Measurements from ENCODE around the gene ADARB1. TPM values are rescaled to one million over a fixed set of nuclear protein-coding genes. Genes with fewer than 3 reads are reported as not detected.

Gene ADARB1
- total RNA-seq, 2 donors from 2014 or later, result 8.7 to 9.3 TPM

- Histone ChIP-seq H3K4me1 (no peaks in the 10 kb centered on the region), H3K27ac (no peak overlapping the region), H3K9me3 (no peaks in the 10 kb centered on the region), H3K4me3 (no peak overlapping the region), H3K36me3 (no peaks in the 10 kb centered on the region), H3K9ac (ENCODE audit: low read depth in 2 of 2, low read length in 2 of 2) (no peak overlapping the region), H3K27me3 (no peaks in the 10 kb centered on the region)
- no peak for DNase-seq
- no peak for TF ChIP-seq CTCF (IDR thresholded peaks at IDR 0.05)
- intact Hi-C loops (cut with DNase I), result no loop called here
These were observed 17.4 kb downstream of the ADARB1 start for GRCh38 chr21:45091550-45092322.

- DNase-seq, result no peak
- no peak for TF ChIP-seq CTCF (IDR thresholded peaks at IDR 0.05)
- H3K36me3 ChIP-seq, result no peaks in the 10 kb centered on the region
- H3K4me1 ChIP-seq, result no peaks in the 10 kb centered on the region
- no peak overlapping the region for H3K27ac ChIP-seq
- H3K4me3 ChIP-seq, result no peak overlapping the region
- no peaks in the 10 kb centered on the region for H3K27me3 ChIP-seq
- H3K9me3 ChIP-seq, result no peaks in the 10 kb centered on the region
- intact Hi-C loops (cut with DNase I), result no loop called here
- H3K9ac ChIP-seq (ENCODE audit: low read depth in 2 of 2, low read length in 2 of 2), result no peak overlapping the region
These were observed 18.7 kb downstream of the ADARB1 start for GRCh38 chr21:45093035-45093532.

DNA sequence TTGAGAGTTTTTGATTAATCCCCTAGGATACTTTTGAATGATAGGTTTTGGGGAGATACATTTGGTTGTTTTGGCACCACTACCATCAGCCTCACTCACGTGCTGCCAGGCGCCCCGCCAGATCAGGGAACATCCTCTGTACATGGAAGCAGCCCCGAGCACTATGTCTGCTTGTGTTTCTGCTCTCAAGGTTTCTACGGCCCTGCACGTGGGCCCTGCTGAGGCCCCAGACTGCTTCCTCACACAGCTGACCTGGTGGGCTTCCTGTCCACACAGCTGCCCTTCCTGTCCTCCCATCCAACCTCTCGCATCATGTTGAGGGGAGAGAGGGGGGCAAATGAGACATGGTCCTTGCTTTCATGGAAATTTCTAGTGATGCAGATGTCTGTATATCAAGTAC, 20.0 kb downstream of the ADARB1 start:
- H3K4me1 ChIP-seq, result no peaks in the 10 kb centered on the region
- H3K9me3 ChIP-seq, result no peaks in the 10 kb centered on the region
- no peaks in the 10 kb centered on the region for H3K36me3 ChIP-seq
- no peaks in the 10 kb centered on the region for H3K27me3 ChIP-seq
- H3K27ac ChIP-seq, result no peak overlapping the region
- no peak for TF ChIP-seq CTCF (IDR thresholded peaks at IDR 0.05)
- DNase-seq, result no peak
- intact Hi-C loops (cut with DNase I), result no loop called here
- H3K9ac ChIP-seq (ENCODE audit: low read depth in 2 of 2, low read length in 2 of 2), result no peak overlapping the region
- H3K4me3 ChIP-seq, result no peak overlapping the region

GRCh38 chr21:45095505-45095904, 21.1 kb downstream of the ADARB1 start:
- intact Hi-C loops (cut with DNase I), result no loop called here
- no peak overlapping the region for H3K9ac ChIP-seq (ENCODE audit: low read depth in 2 of 2, low read length in 2 of 2)
- H3K27ac ChIP-seq, result no peak overlapping the region
- no peak for DNase-seq
- H3K4me3 ChIP-seq, result no peak overlapping the region
- no peaks in the 10 kb centered on the region for H3K36me3 ChIP-seq
- no peaks in the 10 kb centered on the region for H3K4me1 ChIP-seq
- no peaks in the 10 kb centered on the region for H3K9me3 ChIP-seq
- H3K27me3 ChIP-seq, result no peaks in the 10 kb centered on the region
- TF ChIP-seq CTCF (IDR thresholded peaks at IDR 0.05), result no peak

DNA sequence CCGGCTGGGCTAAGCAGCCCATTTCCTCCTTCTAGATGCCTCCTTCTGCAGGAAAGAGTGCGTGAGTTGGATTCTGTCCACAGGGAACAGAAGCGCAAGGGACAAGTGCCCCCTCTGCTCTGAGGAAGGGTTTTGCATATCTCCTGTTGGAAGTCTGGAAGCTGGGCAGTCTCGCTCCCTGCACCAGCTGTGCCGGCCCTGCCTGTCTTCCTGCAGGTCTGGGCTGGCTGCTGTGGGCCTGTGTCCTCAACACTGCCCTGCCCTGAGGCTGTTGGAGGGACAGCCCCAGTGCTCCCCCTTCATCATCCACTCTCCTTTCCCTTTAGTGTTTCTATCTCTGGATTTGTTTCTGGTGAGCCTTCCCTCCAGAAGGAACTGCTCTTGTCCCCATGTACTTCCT, 21.8 kb downstream of the ADARB1 start:
- intact Hi-C loops (cut with DNase I), result no loop called here
- no peak for TF ChIP-seq CTCF (IDR thresholded peaks at IDR 0.05)
- H3K9ac ChIP-seq (ENCODE audit: low read depth in 2 of 2, low read length in 2 of 2), result no peak overlapping the region
- H3K36me3 ChIP-seq, result no peaks in the 10 kb centered on the region
- no peak overlapping the region for H3K4me3 ChIP-seq
- H3K27ac ChIP-seq, result no peak overlapping the region
- H3K4me1 ChIP-seq, result no peaks in the 10 kb centered on the region
- H3K9me3 ChIP-seq, result no peaks in the 10 kb centered on the region
- H3K27me3 ChIP-seq, result no peaks in the 10 kb centered on the region
- no peak for DNase-seq
